ENCODE data around the gene ZMYND10. TPM values are rescaled to one million over a fixed set of nuclear protein-coding genes. Genes with fewer than 3 reads are reported as not detected.
A peak's percentile ranks its signal among the peaks of the same experiment; 100 is the strongest.

The ZMYND10 gene
- total and polyA plus RNA-seq, 9 of the 15 experiments (the other 6 are each of a cell fraction or from before 2014, with no cell fraction given): 0.20 to 2.8 (median 0.70) TPM

GRCh38 chr3:50327943-50328691 lies 17.4 kb downstream of the ZMYND10 start, which contains the start of gene TUSC2 (continued):
- no peak for TF ChIP-seq MTF1 (CRISPR knock-in tag; IDR thresholded peaks at IDR 0.05; ENCODE audit: borderline replicate concordance)
- no peak for TF ChIP-seq ZNF277 (CRISPR knock-in tag; IDR thresholded peaks at IDR 0.05; ENCODE audit: borderline replicate concordance)
- TF ChIP-seq HDAC3 (IDR thresholded peaks at IDR 0.05; ENCODE audit: borderline replicate concordance, partially characterized antibody): no peak
- TF ChIP-seq ZNF24 (IDR thresholded peaks at IDR 0.05): no peak
- no peak for TF ChIP-seq ZNF431 (CRISPR knock-in tag; IDR thresholded peaks at IDR 0.05)
- no peak for TF ChIP-seq HMG20B (CRISPR knock-in tag; IDR thresholded peaks at IDR 0.05)
- TF ChIP-seq HDAC1 (IDR thresholded peaks at IDR 0.05): peak in 1 of 2 experiments; percentile 90; a peak in 2 of 4 replicates
- TF ChIP-seq ELF1 (tag; IDR thresholded peaks at IDR 0.05): peak; percentile 69
- no peak for TF ChIP-seq FOXP1 (CRISPR knock-in tag; IDR thresholded peaks at IDR 0.05)
- TF ChIP-seq E2F8 (IDR thresholded peaks at IDR 0.05; ENCODE audit: low read depth, partially characterized antibody): peak; percentile 61
- TF ChIP-seq ZNF232 (CRISPR knock-in tag; IDR thresholded peaks at IDR 0.05): no peak
- TF ChIP-seq FIP1L1 (IDR thresholded peaks at IDR 0.05; ENCODE audit: low read depth, low read length, poor library complexity, severe bottlenecking): peak; percentile 79
- TF ChIP-seq MXI1 (IDR thresholded peaks at IDR 0.05; ENCODE audit: low read depth, low read length): peak; percentile 37; the same call in 1 of the 2 replicates
- TF ChIP-seq HMGN3 (IDR thresholded peaks at IDR 0.05; ENCODE audit: borderline replicate concordance, extremely low read depth, insufficient read length, low read depth, low read length): peak; percentile 34
- TF ChIP-seq ZSCAN32 (CRISPR knock-in tag; IDR thresholded peaks at IDR 0.05): no peak
- TF ChIP-seq HCFC1 (IDR thresholded peaks at IDR 0.05; ENCODE audit: low read depth, low read length): peak; percentile 60
- peak; percentile 90 for TF ChIP-seq C11orf30 (IDR thresholded peaks at IDR 0.05; ENCODE audit: low read depth)
- peak; percentile 98 for TF ChIP-seq TFAP4 (CRISPR knock-in tag; IDR thresholded peaks at IDR 0.05; ENCODE audit: borderline replicate concordance)
- TF ChIP-seq HSF4 (CRISPR knock-in tag; IDR thresholded peaks at IDR 0.05; ENCODE audit: borderline replicate concordance): no peak
- TF ChIP-seq GABPA (tag; conservative IDR thresholded peaks at IDR 0.05; ENCODE audit: low read depth): peak; percentile 94
- peak; percentile 62 to 67 for TF ChIP-seq NRF1 (conservative IDR thresholded peaks at IDR 0.05 in 1 of 2, IDR thresholded peaks at IDR 0.05 in 1 of 2)
- TF ChIP-seq YY1 (IDR thresholded peaks at IDR 0.05; ENCODE audit: borderline replicate concordance in 1 of 3, control insufficient read depth in 1 of 3, extremely low read depth in 1 of 3, insufficient read depth in 3 of 3, insufficient read length in 1 of 3, insufficient replicate concordance in 2 of 3, low read depth in 1 of 3, low read length in 2 of 3): peak in 1 of 3 experiments; percentile 41
- 0 out of 2 replicates have a peak, but pooled peaks have one; percentile 28 for TF ChIP-seq ELF2 (CRISPR knock-in tag; IDR thresholded peaks at IDR 0.05)

All from K562 (cell line).